Activated CD8-positive, alpha-beta T cell treated with anti-CD3 and anti-CD28 coated beads for 36 hours (primary cell): Measurements from ENCODE around the gene HSP90AB1. TPM values are rescaled to one million over a fixed set of nuclear protein-coding genes. Genes with fewer than 3 reads are reported as not detected.

Source experiments
- ATAC-seq: fragments of 200-7000 bp; cut with Tn5 transposase; one replicate; pipeline ENCODE4 v1.10.0; 2021; ENCODE audit warnings: mild to moderate bottlenecking, moderate library complexity
- CTCF ChIA-PET: fragments of 350-600 bp; sonication (Branson Sonifier 250); formaldehyde crosslinking; loops from one replicate; lab custom pipeline; 2021; ENCODE audit warnings: antibody characterized with exemption; lab: Charles Lee
- POLR2A ChIA-PET: fragments of 350-600 bp; sonication (Branson Sonifier 250); formaldehyde crosslinking; loops from one replicate; lab custom pipeline; 2021; ENCODE audit warnings: antibody characterized with exemption; lab: Charles Lee
- DNase-seq: peaks from one replicate; pipeline ENCODE4 v3.0.0-alpha.2; 2020
- H3K27ac Mint-ChIP-seq: one replicate; pipeline ENCODE4 v1.8.0; 2021; ENCODE audit warnings: mild to moderate bottlenecking, mixed read lengths
- H3K27me3 Mint-ChIP-seq: one replicate; pipeline ENCODE4 v1.8.0; 2021; ENCODE audit warnings: mixed read lengths
- H3K36me3 Mint-ChIP-seq: one replicate; pipeline ENCODE4 v1.8.0; 2021; ENCODE audit warnings: low read depth, mixed read lengths
- H3K4me1 Mint-ChIP-seq: one replicate; pipeline ENCODE4 v1.8.0; 2021; ENCODE audit warnings: low read depth, mixed read lengths
- H3K4me3 Mint-ChIP-seq: one replicate; pipeline ENCODE4 v1.8.0; 2021; ENCODE audit warnings: mild to moderate bottlenecking, moderate library complexity, mixed read lengths
- H3K9me3 Mint-ChIP-seq: one replicate; pipeline ENCODE4 v1.8.0; 2021; ENCODE audit warnings: mixed read lengths
- CTCF ChIP-seq: fragments of 200-600 bp; IDR thresholded peaks from one replicate; pipeline ENCODE4 v1.8.0; 2022; ENCODE audit warnings: antibody characterized with exemption, mild to moderate bottlenecking
- intact Hi-C: fragments of 100-400 bp; cut with micrococcal nuclease; formaldehyde crosslinking; loops from one replicate; pipeline ENCODE4 v1.10.0; 2022
- total RNA-seq, 2 experiments: library from RNA; stranded (reverse); gene quantifications; one replicate each; pipeline ENCODE4 v1.2.3, GENCODE V29; 2021

HSP90AB1 gene
- total RNA-seq, 2 experiments from 2014 or later: 2,124 to 2,130 TPM

GRCh38 chr6:44255105-44255808 is 8.4 kb downstream of the HSP90AB1 start:
- peak overlapping the region; percentile 85 for H3K27ac Mint-ChIP-seq

GRCh38 chr6:44255871-44256774 is 9.2 kb downstream of the HSP90AB1 start:
- TF ChIP-seq CTCF: no peak
- intact Hi-C loops: no loop called here
- Mint-ChIP-seq H3K4me1 (peaks cover 66% of the 10 kb centered on the region), H3K27ac (peak overlapping the region; percentile 85), H3K27me3 (no peaks in the 10 kb centered on the region), H3K9me3 (no peaks in the 10 kb centered on the region), H3K36me3 (peaks cover 43% of the 10 kb centered on the region), H3K4me3 (peak overlapping the region; percentile 85)
- peak; percentile 41 for DNase-seq
- ChIA-PET POLR2A (interaction anchor here (0.7 to 17.2 kb wide), 17 partner anchors 7 to 102 kb away, joined by 3 to 486 read pairs (median 5); partner anchors contain the start of genes AARS2, HSP90AB1, SLC29A1 and TMEM151B), CTCF (interaction anchor here (0.9 to 3.8 kb wide), 18 partner anchors 8 to 160 kb away, joined by 3 to 47 read pairs (median 6); partner anchors contain the start of genes HSP90AB1, SLC29A1 and TMEM151B)
- peak; percentile 21 for ATAC-seq

More at GRCh38 chr6:44255105-44255808, 8.4 kb downstream of the HSP90AB1 start:
- ChIA-PET POLR2A (interaction anchor here (0.8 to 17.2 kb wide), 12 partner anchors 8 to 130 kb away, joined by 3 to 486 read pairs (median 4); partner anchors contain the start of genes AARS2, HSP90AB1 and SLC29A1), CTCF (interaction anchor here (1.1 to 3.8 kb wide), 7 partner anchors 8 to 160 kb away, joined by 3 to 47 read pairs (median 10); partner anchors contain the start of gene HSP90AB1)
- DNase-seq: peak; percentile 41
- Mint-ChIP-seq H3K4me3 (peak overlapping the region; percentile 85), H3K27me3 (no peaks in the 10 kb centered on the region), H3K9me3 (no peaks in the 10 kb centered on the region), H3K36me3 (peaks cover 48% of the 10 kb centered on the region), H3K4me1 (peaks cover 66% of the 10 kb centered on the region)
- peak; percentile 1 for ATAC-seq
- no peak for TF ChIP-seq CTCF
- intact Hi-C loops: no loop called here

GRCh38 chr6:44256775-44257024 is 9.8 kb downstream of the HSP90AB1 start:
- peak overlapping the region; percentile 85 for H3K27ac Mint-ChIP-seq
- H3K4me3 Mint-ChIP-seq: peak overlapping the region; percentile 85
- intact Hi-C loops: no loop called here
- POLR2A ChIA-PET: interaction anchor here (0.7 to 17.2 kb wide), 16 partner anchors 8 to 103 kb away, joined by 3 to 486 read pairs (median 5); partner anchors contain the start of genes AARS2, HSP90AB1, SLC29A1 and TMEM151B
- H3K36me3 Mint-ChIP-seq: peaks cover 39% of the 10 kb centered on the region
- H3K9me3 Mint-ChIP-seq: no peaks in the 10 kb centered on the region
- no peak for TF ChIP-seq CTCF
- H3K27me3 Mint-ChIP-seq: no peaks in the 10 kb centered on the region
- ATAC-seq (peak; percentile 6), DNase-seq (no peak)
- H3K4me1 Mint-ChIP-seq: peaks cover 67% of the 10 kb centered on the region
- CTCF ChIA-PET: interaction anchor here (0.6 to 3.8 kb wide), 18 partner anchors 8 to 948 kb away, joined by 3 to 47 read pairs (median 4); partner anchors contain the start of genes HSP90AB1, SLC29A1 and TMEM151B

GRCh38 chr6:44257025-44257752 is 10.3 kb downstream of the HSP90AB1 start, which contains the start of gene SLC35B2:
SLC35B2 (minus strand) TSS chr6:44257528; CDS start chr6:44257410, 118 bp downstream.
- TF ChIP-seq CTCF: peak; percentile 77
- Mint-ChIP-seq H3K27ac (peak within 1 kb of the TSS; percentile 85), H3K9me3 (no peaks in the 10 kb centered on the region), H3K4me3 (peak within 1 kb of the TSS; percentile 85), H3K4me1 (peaks cover 66% of the 10 kb centered on the region), H3K27me3 (no peaks in the 10 kb centered on the region), H3K36me3 (peaks cover 38% of the 10 kb centered on the region)
- ChIA-PET CTCF (interaction anchor here (0.6 to 3.8 kb wide), 17 partner anchors 11 to 948 kb away, joined by 3 to 47 read pairs (median 4); partner anchors contain the start of genes HSP90AB1, SLC29A1 and TMEM151B), POLR2A (interaction anchor here (0.7 to 17.2 kb wide), 14 partner anchors 12 to 103 kb away, joined by 3 to 486 read pairs (median 5); partner anchors contain the start of genes AARS2, HSP90AB1, SLC29A1 and TMEM151B)
- ATAC-seq (peak; percentile 68), DNase-seq (peak; percentile 72)
- intact Hi-C loops: no loop called here
